SK-N-SH treated with all-trans-retinoic acid at 6 μM for 48 hours (cell line): ENCODE results near the gene TREML1.

Experiments
- RARB ChIP-seq: fragments of 250-450 bp; sonication (Bioruptor Pico); IDR thresholded peaks from 2 replicates; pipeline ENCODE4 v1.8.0; 2021; ENCODE audit warnings: mild to moderate bottlenecking, moderate library complexity
- ZFP30 ChIP-seq: fragments of 450-650 bp; formaldehyde crosslinking; IDR thresholded peaks from 2 replicates; pipeline ENCODE4 v1.5.0; 2022; ENCODE audit warnings: mild to moderate bottlenecking, moderate library complexity
- TF ChIP-seq, protein P1 (sequence below): fragments of 250-450 bp; sonication (Bioruptor Pico); IDR thresholded peaks from 2 replicates; pipeline ENCODE4 v1.5.1; 2021; ENCODE audit warnings: mild to moderate bottlenecking, moderate library complexity

DNA sequence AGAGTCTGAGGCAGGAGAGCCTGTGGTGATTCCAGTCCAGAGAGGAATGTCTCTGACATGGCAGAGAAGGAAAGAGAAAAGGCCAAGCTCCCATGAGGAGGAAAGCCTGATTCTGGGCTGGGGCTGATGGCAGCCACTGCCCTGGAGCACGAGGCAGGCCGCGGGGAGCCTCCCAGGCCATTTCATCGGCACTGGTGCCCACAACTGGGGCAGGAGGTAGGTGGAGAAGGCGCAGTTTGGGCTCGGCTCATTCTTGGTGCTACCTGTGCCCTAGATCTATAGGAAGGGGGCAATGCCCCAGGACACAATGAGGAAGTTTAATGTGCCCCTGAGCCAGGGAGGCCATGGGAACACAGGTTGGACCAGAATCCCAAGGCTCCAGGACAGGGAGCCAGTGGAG lies 2.6 kb upstream of the TREML1 start:
- TF ChIP-seq RARB (CRISPR knock-in tag), result no peak
- TF ChIP-seq ZFP30 (CRISPR knock-in tag), result no peak
- TF ChIP-seq, protein P1, sequence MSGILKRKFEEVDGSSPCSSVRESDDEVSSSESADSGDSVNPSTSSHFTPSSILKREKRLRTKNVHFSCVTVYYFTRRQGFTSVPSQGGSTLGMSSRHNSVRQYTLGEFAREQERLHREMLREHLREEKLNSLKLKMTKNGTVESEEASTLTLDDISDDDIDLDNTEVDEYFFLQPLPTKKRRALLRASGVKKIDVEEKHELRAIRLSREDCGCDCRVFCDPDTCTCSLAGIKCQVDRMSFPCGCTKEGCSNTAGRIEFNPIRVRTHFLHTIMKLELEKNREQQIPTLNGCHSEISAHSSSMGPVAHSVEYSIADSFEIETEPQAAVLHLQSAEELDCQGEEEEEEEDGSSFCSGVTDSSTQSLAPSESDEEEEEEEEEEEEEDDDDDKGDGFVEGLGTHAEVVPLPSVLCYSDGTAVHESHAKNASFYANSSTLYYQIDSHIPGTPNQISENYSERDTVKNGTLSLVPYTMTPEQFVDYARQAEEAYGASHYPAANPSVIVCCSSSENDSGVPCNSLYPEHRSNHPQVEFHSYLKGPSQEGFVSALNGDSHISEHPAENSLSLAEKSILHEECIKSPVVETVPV (CRISPR knock-in tag), result no peak
